Lung (tissue), 12 donors: ENCODE data around the gene ZNF569. TPM values are rescaled to one million over a fixed set of nuclear protein-coding genes. Genes with fewer than 3 reads are reported as not detected.
"Not testable (repeated sequence)": the region's sequence is repeated elsewhere in the genome, so short reads cannot be mapped to it uniquely, and the experiment has no call there.

Experiments
- ATAC-seq: fragments of 200-7000 bp; cut with Tn5 transposase; one replicate; pipeline ENCODE4 v1.9.1; 2020; ENCODE audit warnings: moderate number of reproducible peaks; ENCODE audit not compliant: insufficient read depth, low FRiP score
- DNase-seq, 3 donors: peaks; one replicate each; pipeline ENCODE4 v3.0.0-alpha.2; 2013 to 2017
- H3K27ac ChIP-seq, 2 donors: one replicate each; pipeline ENCODE4 v1.5.1; 2013; ENCODE audit warnings: mild to moderate bottlenecking in 2 of 2, moderate library complexity in 2 of 2, control low read depth in 1 of 2, inconsistent platforms in 1 of 2, low read depth in 1 of 2, low read length in 1 of 2
- H3K27me3 ChIP-seq, 3 donors: one replicate each; pipeline ENCODE4 v1.5.1; 2013; ENCODE audit warnings: low read length in 2 of 3; ENCODE audit not compliant: control insufficient read depth in 3 of 3, insufficient read depth in 3 of 3
- H3K36me3 ChIP-seq, 4 donors: one replicate each; pipeline ENCODE4 v1.5.1; 2013; ENCODE audit warnings: low read length in 4 of 4, mild to moderate bottlenecking in 1 of 4, moderate library complexity in 1 of 4; ENCODE audit not compliant: control insufficient read depth in 4 of 4, insufficient read depth in 4 of 4
- H3K4me1 ChIP-seq, 5 donors: one replicate each; pipeline ENCODE4 v1.5.1; 2013; ENCODE audit warnings: low read length in 5 of 5, mild to moderate bottlenecking in 2 of 5, moderate library complexity in 1 of 5; ENCODE audit not compliant: control insufficient read depth in 5 of 5, insufficient read depth in 5 of 5
- H3K4me3 ChIP-seq: one replicate; pipeline ENCODE4 v1.5.1; 2013; ENCODE audit warnings: mild to moderate bottlenecking, control low read depth, moderate library complexity
- H3K9ac ChIP-seq, 2 donors: one replicate each; pipeline ENCODE4 v1.5.1; 2013; ENCODE audit warnings: low read length in 2 of 2, control low read depth in 1 of 2; ENCODE audit not compliant: insufficient read depth in 1 of 2
- H3K9me3 ChIP-seq, 4 donors: one replicate each; pipeline ENCODE4 v1.5.1; 2013; ENCODE audit warnings: low read length in 3 of 4, mild to moderate bottlenecking in 1 of 4, moderate library complexity in 1 of 4; ENCODE audit not compliant: control insufficient read depth in 4 of 4, insufficient read depth in 3 of 4
- WGBS, 2 donors: extraction: QIAGEN DNeasy Blood & Tissue Kit; methylation state at CpG; one replicate each; pipeline ENCODE4 v1.1.7; 2013; 5-methylcytosine and 5-hydroxymethylcytosine counted together
- polyA plus RNA-seq, 2 donors: library from polyadenylated mRNA; stranded (reverse); fragments of 200-250 nt; gene quantifications; one replicate each; pipeline ENCODE4 v1.2.1, GENCODE V29; 2013
- total RNA-seq, 2 donors: library from RNA; depleted of rRNA in 1 of 2; stranded (reverse); fragments of >200 nt in 1 of 2; gene quantifications; one replicate each; pipeline ENCODE4 v1.2.1, GENCODE V29; 2014 to 2021
- TF ChIP-seq, protein P1 (sequence below): IDR thresholded peaks from 2 replicates; pipeline ENCODE4 v1.5.1; 2012; ENCODE audit warnings: mild to moderate bottlenecking; ENCODE audit errors: control extremely low read depth, extremely low read depth
- donor health status: control.
- donor health status: control.
- donor health status: Bipolar disorder and iron deficiency.
- donor health status: healthy.
- donor health status: DM: yes; HTN: yes; CAD: no.

The ZNF569 gene
- total and polyA plus RNA-seq, 4 donors: 1.2 to 10.1 (median 2.6) TPM

DNA sequence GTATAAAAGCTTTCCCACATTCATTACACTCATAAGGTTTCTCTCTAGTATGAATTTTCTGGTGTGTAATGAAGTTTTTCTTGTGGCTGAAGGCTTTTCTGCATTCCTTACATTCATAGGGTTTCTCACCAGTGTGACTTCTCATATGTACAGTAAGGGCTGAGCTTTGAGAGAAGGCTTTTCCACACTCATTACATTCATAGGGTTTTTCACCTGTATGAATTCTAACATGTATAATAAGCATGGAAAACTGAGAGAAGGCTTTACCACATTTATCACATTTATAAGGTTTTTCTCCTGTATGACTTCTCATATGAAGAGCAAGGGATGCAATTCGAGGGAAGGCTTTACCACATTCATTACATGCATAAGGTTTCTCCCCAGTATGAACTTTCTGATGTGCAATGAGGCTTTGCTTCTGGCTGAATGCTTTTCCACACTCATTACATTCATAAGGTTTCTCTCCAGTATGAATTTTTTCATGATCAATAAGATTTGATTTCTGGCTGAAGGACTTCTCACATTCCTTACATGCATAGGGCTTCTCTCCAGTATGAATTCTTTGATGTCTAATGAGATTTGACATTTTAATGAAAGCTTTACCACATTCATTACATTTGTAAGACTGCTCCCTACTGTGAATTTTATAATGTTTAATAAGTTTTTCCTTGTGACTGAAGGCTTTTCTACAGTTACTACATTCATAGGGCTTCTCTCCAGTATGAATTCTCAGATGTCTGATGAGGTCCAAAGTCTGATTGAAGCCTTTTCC is 53.7 kb downstream of the ZNF569 start:
- Histone ChIP-seq H3K9ac (no peak overlapping the region), H3K4me3 (no peak overlapping the region), H3K27ac (no peak overlapping the region), H3K27me3 (no peaks in the 10 kb centered on the region), H3K9me3 (peaks cover 18 to 45% (median 34%) of the 10 kb centered on the region in 4 donors), H3K4me1 (no peaks in the 10 kb centered on the region), H3K36me3 (peaks cover 3 to 37% (median 23%) of the 10 kb centered on the region in 4 donors)
- ATAC-seq: no peak
- WGBS, 2 donors: 87 to 90% methylated on average over 1 of the region's 1 CpG
- TF ChIP-seq, protein P1, sequence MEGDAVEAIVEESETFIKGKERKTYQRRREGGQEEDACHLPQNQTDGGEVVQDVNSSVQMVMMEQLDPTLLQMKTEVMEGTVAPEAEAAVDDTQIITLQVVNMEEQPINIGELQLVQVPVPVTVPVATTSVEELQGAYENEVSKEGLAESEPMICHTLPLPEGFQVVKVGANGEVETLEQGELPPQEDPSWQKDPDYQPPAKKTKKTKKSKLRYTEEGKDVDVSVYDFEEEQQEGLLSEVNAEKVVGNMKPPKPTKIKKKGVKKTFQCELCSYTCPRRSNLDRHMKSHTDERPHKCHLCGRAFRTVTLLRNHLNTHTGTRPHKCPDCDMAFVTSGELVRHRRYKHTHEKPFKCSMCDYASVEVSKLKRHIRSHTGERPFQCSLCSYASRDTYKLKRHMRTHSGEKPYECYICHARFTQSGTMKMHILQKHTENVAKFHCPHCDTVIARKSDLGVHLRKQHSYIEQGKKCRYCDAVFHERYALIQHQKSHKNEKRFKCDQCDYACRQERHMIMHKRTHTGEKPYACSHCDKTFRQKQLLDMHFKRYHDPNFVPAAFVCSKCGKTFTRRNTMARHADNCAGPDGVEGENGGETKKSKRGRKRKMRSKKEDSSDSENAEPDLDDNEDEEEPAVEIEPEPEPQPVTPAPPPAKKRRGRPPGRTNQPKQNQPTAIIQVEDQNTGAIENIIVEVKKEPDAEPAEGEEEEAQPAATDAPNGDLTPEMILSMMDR: no peak
- DNase-seq: no peak

GRCh38 chr19:37412700-37413099 is 54.5 kb downstream of the ZNF569 start:
- TF ChIP-seq, protein P1: no peak
- H3K4me3 ChIP-seq: no peak overlapping the region
- H3K4me1 ChIP-seq: no peaks in the 10 kb centered on the region
- ATAC-seq: no peak
- no peak overlapping the region for H3K27ac ChIP-seq
- WGBS, 2 donors: 97 to 99% methylated on average over 2 of the region's 2 CpGs
- H3K9ac ChIP-seq: no peak overlapping the region
- H3K9me3 ChIP-seq: peaks cover 21 to 48% (median 37%) of the 10 kb centered on the region in 4 donors
- no peak for DNase-seq
- peaks cover 3 to 34% (median 21%) of the 10 kb centered on the region in 4 donors for H3K36me3 ChIP-seq
- no peaks in the 10 kb centered on the region for H3K27me3 ChIP-seq

- WGBS, 2 donors: 83 to 87% methylated on average over 6 of the region's 6 CpGs
- H3K27ac ChIP-seq, H3K4me1 ChIP-seq, DNase-seq, H3K4me3 ChIP-seq, H3K9ac ChIP-seq, H3K36me3 ChIP-seq, H3K27me3 ChIP-seq, ATAC-seq: not testable (repeated sequence)
- peaks cover 3 to 54% (median 30%) of the 10 kb centered on the region in 4 donors for H3K9me3 ChIP-seq
Observed at GRCh38 chr19:37406140-37406846, 61.0 kb downstream of the ZNF569 start.

GRCh38 chr19:37403403-37403802 is 63.8 kb downstream of the ZNF569 start:
- H3K27me3 ChIP-seq: no peaks in the 10 kb centered on the region
- no peak overlapping the region for H3K4me3 ChIP-seq
- H3K27ac ChIP-seq: no peak overlapping the region
- ATAC-seq (no peak), DNase-seq (no peak)
- H3K9ac ChIP-seq: no peak overlapping the region
- H3K36me3 ChIP-seq: peaks cover 0 to 2% (median 0%) of the 10 kb centered on the region in 4 donors
- H3K9me3 ChIP-seq: peaks cover 0 to 41% (median 25%) of the 10 kb centered on the region in 4 donors
- H3K4me1 ChIP-seq: no peaks in the 10 kb centered on the region
- 51 to 59% methylated on average over 34 of the region's 34 CpGs for WGBS, 2 donors
- TF ChIP-seq, protein P1: no peak
